Activated CD8-positive, alpha-beta memory T cell treated with anti-CD3 and anti-CD28 coated beads, Interleukin-2, amount 50 U/mL, for 48 hours (primary cell): ENCODE data around the gene PFKM.
A peak's percentile ranks its signal among the peaks of the same experiment; 100 is the strongest.

ENCODE experiments used
- DNase-seq: peaks from one replicate; pipeline ENCODE4 v3.0.0-alpha.2; 2020

Gene PFKM

GRCh38 chr12:48160046-48160445, 40.9 kb downstream of the PFKM start:
- DNase-seq = no peak

- DNase-seq = no peak
Observed at GRCh38 chr12:48160807-48161206, 41.6 kb downstream of the PFKM start.

DNA sequence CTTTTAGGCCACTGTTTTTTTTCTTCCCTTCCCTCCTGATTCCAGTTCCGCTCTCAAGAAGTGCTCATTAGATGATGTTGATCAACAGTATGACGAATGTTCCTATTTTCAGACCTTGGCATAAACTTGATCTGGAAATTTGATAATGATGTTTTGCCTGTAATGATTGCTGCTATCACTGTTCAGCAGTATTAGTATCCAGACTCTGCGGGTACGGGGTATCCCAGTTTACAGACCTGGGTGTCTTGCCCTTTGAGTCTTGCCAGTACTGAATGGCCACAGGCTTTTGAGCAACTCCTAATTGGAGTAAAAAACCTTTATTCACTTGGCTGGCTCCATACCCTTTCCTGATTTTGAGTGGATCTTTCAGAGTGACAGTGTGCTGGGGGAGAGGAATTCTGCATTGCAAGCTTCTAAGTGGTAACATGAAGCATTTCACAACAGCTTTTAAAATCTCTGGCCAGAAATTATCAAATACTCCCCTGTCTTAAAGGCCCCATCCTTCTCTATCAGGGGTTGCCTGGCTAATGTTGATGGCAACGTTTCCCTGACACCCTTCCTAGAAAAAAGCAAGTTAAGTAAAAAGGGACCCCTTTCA, 44.1 kb downstream of the PFKM start:
- no peak for DNase-seq

- DNase-seq = no peak
Observed at GRCh38 chr12:48164451-48164850, 45.3 kb downstream of the PFKM start.

- no peak for DNase-seq
Observed at GRCh38 chr12:48165089-48165981, 46.2 kb downstream of the PFKM start.

DNA sequence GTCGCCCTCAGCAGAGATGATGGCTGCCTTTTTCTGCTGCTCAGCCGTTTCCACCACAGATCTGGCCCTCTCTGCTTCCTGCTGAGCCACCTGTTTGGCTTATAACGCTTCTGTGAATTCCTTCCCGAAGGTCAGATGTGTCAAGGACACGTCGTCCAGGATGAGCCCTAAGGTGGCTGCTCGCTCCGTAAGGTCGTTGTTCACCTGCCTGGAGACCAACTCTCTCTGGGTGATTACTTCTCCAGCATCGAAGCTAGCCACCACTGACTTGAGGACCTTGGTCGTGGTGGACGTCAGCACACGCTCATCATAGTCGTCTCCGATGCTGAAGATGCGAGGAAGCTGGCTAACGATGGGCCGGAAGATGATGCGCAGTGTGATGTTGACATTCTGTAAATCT, 49.8 kb downstream of the PFKM start:
- DNase-seq = no peak

DNA sequence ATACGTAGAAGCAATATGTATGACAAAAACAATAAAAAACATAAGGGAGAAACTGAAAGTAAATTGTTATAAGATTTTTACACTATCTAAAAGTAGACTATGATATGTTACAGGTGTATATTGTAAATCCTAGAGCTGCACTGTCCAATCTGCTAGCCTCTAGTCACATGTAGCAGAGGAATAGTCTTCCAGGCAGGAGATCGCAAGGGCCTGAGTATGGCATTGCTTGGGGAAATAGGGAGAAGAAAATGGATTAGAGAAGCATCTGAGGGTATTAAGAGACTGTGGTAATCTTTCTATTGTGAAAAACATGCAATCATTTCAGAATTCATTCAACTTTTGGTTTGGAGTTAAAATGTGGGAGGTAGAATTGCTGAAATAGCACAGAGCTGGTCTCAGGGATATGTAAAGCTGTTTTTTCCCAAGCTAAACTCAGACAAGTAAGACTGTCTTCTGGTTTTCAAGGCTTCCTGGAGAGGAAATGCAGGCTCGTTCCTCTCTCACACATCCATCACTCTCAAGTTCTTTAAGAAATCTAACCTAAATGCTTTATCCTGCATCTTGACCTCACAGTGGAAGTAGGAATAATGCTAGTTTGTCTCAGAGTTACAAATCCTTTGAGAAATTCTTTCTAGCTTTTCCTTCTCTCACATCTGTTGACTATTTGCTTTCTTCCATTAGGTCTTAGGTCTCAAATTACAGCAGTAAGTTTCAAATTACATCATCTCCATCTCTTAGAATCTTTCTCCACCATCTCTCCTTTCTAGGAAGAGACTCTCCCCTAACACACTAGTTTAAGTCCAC, 56.7 kb downstream of the PFKM start:
- no peak for DNase-seq

DNA sequence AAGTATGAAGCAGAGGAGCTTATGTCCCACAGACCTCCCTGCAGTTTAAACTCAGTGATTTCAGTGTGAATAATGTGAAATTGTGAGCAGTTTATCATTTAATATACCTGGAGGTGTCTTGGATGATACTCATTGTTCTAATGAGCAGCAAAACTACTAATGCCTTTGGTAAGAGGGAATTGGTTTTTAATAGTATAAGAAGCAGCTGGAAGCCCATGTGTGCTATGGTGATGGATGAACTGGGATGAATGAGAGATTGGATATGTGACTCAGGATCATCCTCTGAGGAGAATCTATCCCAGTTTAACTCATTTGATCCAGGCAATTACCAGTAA, 57.2 kb downstream of the PFKM start:
- DNase-seq = no peak

- DNase-seq = no peak
Observed at GRCh38 chr12:48177982-48178381, 58.8 kb downstream of the PFKM start.

GRCh38 chr12:48179466-48179865, 60.3 kb downstream of the PFKM start:
- DNase-seq = no peak

DNA sequence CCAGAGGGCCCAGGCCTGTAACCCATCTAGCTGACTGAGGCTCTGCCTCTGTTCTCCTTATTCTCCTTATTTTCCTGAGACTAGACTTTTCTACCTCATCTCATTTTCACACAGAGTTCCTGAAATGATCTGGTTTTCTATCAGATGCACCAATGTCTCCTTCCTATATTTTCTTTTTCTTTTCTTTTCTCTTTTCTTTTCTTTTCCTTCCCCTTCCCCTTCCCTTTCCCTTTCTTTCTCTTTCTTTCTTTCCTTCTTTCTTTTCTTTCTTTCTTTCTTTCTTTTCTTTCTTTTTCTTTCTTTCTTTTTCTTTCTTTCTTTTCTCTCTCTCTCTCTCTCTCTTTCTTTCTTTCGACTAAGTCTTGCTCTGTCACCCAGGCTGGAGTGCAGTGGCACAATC, 61.3 kb downstream of the PFKM start:
- no peak for DNase-seq

GRCh38 chr12:48180857-48181495, 61.8 kb downstream of the PFKM start:
- DNase-seq = no peak

- DNase-seq = no peak
Observed at GRCh38 chr12:48182631-48183030, 63.5 kb downstream of the PFKM start.

DNA sequence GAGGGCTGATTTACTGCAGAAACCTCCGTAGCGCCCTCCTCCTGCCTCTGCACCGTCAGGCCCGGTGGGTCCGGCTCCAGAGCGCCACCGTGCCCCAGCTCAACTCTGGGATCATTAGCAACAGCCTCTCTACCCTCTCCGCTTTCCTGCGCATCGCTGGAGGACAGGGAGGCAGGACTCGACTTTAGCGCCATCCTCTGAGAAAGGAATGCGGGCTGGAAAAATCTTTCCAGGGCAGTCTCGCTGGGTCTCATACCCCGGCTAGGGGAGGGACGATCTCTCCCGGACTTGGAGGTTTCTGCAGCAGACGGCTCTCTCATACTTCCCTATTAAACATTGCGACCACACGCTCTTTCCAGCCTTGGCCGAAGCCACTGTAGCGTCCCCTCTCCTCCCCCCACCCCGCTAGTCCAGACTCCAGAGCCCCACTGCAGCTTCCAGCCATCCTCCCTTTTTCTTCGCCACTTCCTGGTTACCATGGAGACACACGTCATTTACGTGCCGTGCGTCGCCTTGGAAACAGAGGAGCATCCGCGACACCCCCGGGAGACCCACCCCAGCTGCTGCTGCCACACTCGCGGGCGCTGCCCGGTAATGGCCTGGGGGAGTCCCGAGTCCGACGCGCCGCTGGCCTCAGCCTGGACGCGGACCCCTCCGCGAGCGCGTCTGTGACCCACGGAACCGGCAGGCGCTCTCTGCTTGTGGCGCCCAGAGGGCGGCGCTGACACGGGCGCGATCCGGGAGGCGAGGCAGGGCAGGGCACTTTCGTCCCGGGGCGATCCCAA, 64.1 kb downstream of the PFKM start, which contains the start of gene CCDC184:
CCDC184 (plus strand) TSS at position 554 of the 785 bp plus-strand sequence. CDS start 479 bp downstream, outside the sequence.
- DNase-seq = peak; percentile 81

DNA sequence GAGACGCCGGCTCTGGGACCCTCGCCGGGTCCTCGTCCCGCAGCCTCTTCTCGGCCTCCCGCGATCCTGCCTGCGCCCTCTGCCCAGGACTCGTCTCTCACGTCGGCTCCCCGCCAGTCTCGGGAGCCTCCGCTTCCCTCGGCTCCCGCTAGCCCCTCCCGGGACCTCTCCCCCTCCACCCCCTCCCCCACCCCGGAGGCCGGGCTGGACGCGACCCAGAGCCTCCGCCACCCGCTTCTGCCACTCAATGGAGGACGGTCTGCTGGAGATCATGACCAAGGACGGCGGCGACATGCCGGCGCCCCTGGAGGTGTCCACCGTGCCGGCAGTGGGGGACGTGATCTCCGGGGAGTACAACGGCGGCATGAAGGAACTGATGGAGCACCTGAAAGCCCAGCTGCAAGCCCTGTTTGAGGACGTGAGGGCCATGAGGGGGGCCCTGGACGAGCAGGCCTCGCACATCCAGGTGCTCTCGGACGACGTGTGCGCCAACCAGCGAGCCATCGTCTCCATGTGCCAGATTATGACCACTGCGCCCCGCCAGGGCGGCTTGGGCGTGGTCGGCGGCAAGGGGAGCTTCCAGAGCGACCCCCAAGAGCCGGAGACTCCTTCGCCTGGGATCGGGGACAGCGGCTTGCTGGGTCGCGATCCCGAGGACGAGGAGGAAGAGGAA, 64.8 kb downstream of the PFKM start:
- peak; percentile 66 for DNase-seq

DNA sequence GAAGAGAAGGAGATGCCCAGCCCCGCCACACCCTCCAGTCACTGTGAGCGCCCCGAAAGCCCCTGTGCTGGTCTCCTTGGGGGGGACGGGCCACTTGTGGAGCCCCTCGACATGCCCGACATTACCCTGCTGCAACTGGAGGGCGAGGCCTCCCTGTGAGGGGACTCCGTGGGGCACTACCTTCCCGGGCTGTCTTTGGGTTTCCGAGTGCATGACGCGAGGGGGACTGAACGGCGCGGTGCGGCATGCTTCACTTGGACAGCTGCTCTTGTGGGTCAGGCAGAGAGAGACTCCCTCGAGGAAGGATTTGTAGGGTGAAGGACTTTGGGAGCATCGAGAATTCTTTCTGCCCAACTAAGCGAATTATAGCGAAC, 65.4 kb downstream of the PFKM start:
- DNase-seq = no peak

GRCh38 chr12:48185181-48185919, 66.2 kb downstream of the PFKM start:
- DNase-seq = no peak

GRCh38 chr12:48187916-48188695, 68.9 kb downstream of the PFKM start:
- no peak for DNase-seq

GRCh38 chr12:48189331-48190125, 70.4 kb downstream of the PFKM start:
- DNase-seq = peak; percentile 81
